Activated T-helper 17 cell treated with anti-CD3 and anti-CD28 coated beads, Interleukin-2, amount 50 U/mL, for 72 hours (primary cell): ENCODE measurements around the gene SKAP2. TPM values are rescaled to one million over a fixed set of nuclear protein-coding genes. Genes with fewer than 3 reads are reported as not detected.

Experiments used
- ATAC-seq: fragments of 150-1000 bp; cut with Tn5 transposase; replicated peaks from 2 replicates; pipeline ENCODE4 v1.10.0; 2021; ENCODE audit warnings: mild to moderate bottlenecking, moderate library complexity
- H3K27ac Mint-ChIP-seq: one replicate; pipeline ENCODE4 v1.8.0; 2022; ENCODE audit warnings: mixed read lengths
- H3K27me3 Mint-ChIP-seq: one replicate; pipeline ENCODE4 v1.8.0; 2022; ENCODE audit warnings: mixed read lengths
- H3K36me3 Mint-ChIP-seq: one replicate; pipeline ENCODE4 v1.8.0; 2022; ENCODE audit warnings: low read depth, mild to moderate bottlenecking, mixed read lengths
- H3K4me1 Mint-ChIP-seq: one replicate; pipeline ENCODE4 v1.8.0; 2022; ENCODE audit warnings: mixed read lengths
- H3K4me3 Mint-ChIP-seq: one replicate; pipeline ENCODE4 v1.8.0; 2022; ENCODE audit warnings: mild to moderate bottlenecking, mixed read lengths
- H3K9me3 Mint-ChIP-seq: one replicate; pipeline ENCODE4 v1.8.0; 2022; ENCODE audit warnings: mixed read lengths
- total RNA-seq, 2 donors: library from RNA; stranded (reverse); gene quantifications; one replicate each; pipeline ENCODE4 v1.2.3, GENCODE V29; 2022

The SKAP2 gene
- total RNA-seq, 2 donors from 2014 or later = 11.5 to 14.3 TPM

DNA sequence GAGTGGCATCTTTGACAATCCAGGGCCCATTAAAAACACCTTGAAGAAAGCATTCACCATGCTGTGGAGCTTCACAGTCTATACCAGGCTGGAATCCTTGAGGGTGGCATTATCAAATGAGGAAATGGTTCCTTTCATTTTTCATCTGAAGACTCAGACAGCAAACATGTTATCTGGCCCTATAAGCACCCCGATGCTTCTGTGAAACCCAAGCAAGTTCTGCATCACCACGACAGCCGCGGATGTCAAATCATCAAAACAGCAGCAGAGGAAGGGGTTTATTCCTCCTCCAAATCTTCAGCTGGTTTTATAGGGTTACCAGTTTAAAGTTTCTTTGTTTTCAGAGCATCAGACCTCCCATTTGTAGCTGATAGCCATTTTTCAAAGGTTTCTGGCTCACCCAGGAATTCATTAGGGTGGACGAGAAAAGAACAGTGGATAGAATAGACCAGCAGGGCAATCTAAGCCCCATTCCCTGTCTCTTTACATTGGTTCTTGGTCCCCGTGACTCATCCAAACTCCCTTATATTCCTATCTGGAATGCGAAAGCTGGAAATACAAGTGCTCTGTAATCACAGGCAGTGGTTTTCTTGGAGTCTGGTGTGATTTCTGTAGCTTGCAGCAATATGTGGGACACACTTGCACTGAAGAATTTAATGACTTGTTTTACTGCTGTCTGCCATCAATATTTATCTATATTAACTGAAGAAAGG lies 217.9 kb downstream of the SKAP2 start:
- H3K4me1 Mint-ChIP-seq = no peaks in the 10 kb centered on the region
- peaks cover 11% of the 10 kb centered on the region for H3K27me3 Mint-ChIP-seq
- H3K4me3 Mint-ChIP-seq = no peak overlapping the region
- no peak overlapping the region for H3K27ac Mint-ChIP-seq
- ATAC-seq = no peak
- H3K9me3 Mint-ChIP-seq = no peaks in the 10 kb centered on the region
- H3K36me3 Mint-ChIP-seq = no peaks in the 10 kb centered on the region

DNA sequence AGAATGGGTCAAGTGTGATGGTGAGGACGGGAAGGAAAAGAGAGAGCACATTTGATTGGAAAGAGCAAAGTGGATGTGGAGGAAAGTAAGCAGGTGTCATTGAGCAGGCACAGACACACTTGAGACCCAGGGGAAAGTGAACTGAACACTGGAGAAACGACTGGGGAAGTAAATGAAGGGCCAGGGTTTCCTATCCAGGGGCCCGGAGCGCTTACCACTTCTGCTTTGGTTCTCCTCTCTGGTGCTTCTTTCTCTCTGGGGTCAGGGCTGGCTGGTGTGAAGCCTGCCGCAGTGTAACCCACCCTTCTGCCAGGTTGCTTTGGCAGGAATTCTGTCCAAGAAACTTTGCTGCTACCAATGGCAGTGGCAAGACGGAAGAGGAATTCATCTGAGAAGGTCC lies 219.3 kb downstream of the SKAP2 start:
- Mint-ChIP-seq H3K27me3 (peaks cover 9% of the 10 kb centered on the region), H3K36me3 (no peaks in the 10 kb centered on the region), H3K27ac (no peak overlapping the region), H3K4me1 (no peaks in the 10 kb centered on the region), H3K9me3 (no peaks in the 10 kb centered on the region), H3K4me3 (no peak overlapping the region)
- ATAC-seq = no peak

DNA sequence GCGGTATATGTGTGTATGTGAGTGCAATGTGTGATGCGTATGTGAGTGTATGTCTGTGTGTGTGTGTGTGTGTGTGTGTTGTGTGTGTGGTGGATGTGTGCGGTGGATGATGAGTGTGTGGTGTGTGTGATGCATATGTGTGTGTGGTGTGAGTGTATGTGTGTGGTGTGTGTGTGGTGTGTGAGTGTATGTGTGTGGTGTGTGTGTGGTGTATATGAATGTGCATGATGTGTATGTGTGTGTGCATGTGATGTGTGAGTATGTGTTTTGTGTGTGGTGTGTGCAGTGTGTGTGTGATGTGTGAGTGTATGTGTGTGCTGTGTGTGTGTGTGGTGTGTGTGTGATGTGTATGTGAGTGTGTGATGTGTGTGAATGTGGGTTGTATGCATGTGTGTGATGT lies 222.0 kb downstream of the SKAP2 start:
- H3K27me3 Mint-ChIP-seq = no peaks in the 10 kb centered on the region
- no peak for ATAC-seq
- no peaks in the 10 kb centered on the region for H3K9me3 Mint-ChIP-seq
- H3K4me1 Mint-ChIP-seq = no peaks in the 10 kb centered on the region
- H3K36me3 Mint-ChIP-seq = no peaks in the 10 kb centered on the region
- no peak overlapping the region for H3K4me3 Mint-ChIP-seq
- no peak overlapping the region for H3K27ac Mint-ChIP-seq

DNA sequence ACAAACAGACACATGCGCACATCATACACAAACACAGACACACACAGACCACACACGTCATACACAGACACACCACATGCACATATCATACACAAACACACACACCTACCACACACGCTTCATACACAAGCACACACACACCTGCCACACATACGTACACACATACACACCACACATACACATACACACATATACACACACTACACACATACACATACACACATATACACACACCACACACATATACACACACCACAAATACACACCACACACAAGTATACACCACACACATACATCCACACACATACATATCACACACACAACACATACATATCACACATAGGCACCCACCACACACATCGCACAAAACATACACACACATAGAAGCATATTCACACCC lies 224.7 kb downstream of the SKAP2 start:
- H3K9me3 Mint-ChIP-seq = no peaks in the 10 kb centered on the region

DNA sequence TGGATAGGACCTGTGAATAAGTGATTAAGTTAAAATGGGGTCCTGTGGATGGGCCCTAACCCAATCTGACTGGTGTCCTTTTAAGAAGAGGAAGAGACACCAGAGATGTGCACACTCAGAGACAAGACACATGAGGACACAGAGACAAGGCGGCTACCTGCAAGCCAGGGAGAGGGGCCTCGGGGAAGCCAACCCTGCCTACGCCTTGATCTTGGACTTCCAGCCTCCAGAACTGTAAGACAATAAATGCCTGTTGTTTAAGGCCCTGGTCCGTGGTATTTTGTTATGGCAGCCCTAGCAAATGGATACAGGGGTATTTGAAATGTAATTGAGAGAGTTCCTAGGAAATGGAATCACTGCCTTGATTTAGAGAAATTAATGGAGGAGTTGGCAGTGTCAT lies 225.3 kb downstream of the SKAP2 start:
- H3K27ac Mint-ChIP-seq = no peak overlapping the region
- H3K9me3 Mint-ChIP-seq = no peaks in the 10 kb centered on the region

More for the DNA sequence above, 224.7 kb downstream of the SKAP2 start:
- no peak for ATAC-seq
- no peaks in the 10 kb centered on the region for H3K4me1 Mint-ChIP-seq
- H3K4me3 Mint-ChIP-seq = no peak overlapping the region
- H3K36me3 Mint-ChIP-seq = no peaks in the 10 kb centered on the region
- H3K27me3 Mint-ChIP-seq = peaks cover 5% of the 10 kb centered on the region
- no peak overlapping the region for H3K27ac Mint-ChIP-seq

DNA sequence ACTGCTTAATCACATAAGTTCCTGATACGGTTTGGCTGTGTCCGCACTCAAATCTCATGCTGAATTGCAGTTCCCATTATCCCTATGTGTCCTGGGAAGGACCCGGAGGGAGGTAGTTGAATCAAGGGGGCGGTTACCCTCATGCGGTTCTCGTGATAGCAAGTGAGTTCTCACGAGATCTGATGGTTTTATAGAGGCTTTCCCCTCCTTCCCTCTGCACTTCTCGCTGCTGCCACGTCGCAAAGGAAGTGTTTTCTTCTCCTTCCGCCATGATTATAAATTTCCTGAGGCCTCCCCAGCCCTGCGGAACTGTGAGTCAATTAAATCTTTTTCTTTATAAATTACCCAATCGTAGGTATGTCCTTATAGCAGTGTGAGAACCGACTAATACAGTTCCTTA lies 226.2 kb downstream of the SKAP2 start:
- Mint-ChIP-seq H3K4me1 (no peaks in the 10 kb centered on the region), H3K9me3 (no peaks in the 10 kb centered on the region), H3K27ac (no peak overlapping the region), H3K36me3 (no peaks in the 10 kb centered on the region), H3K4me3 (no peak overlapping the region), H3K27me3 (peaks cover 7% of the 10 kb centered on the region)
- ATAC-seq = no peak

More for the DNA sequence above, 225.3 kb downstream of the SKAP2 start:
- peaks cover 7% of the 10 kb centered on the region for H3K27me3 Mint-ChIP-seq
- no peaks in the 10 kb centered on the region for H3K4me1 Mint-ChIP-seq
- H3K4me3 Mint-ChIP-seq = no peak overlapping the region
- no peak for ATAC-seq
- no peaks in the 10 kb centered on the region for H3K36me3 Mint-ChIP-seq

DNA sequence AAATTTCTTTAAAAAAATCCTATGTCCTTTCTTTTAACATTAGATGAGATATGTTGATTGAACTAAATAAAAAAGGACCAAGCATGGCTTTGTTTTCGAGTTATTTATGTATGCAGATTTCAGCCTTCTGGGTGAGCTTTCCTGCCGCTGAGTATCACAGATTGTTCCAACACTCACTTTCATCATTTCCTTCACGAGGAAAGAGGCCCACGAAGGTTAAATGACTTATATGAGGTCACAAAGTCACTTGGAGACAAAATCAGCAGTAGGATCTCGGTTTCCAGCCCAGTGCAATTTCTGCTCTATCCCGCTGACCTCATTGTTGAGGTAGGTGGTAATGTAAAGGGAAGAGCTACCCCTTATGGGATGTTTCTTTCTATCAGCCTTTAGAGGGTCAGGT lies 226.8 kb downstream of the SKAP2 start:
- H3K27me3 Mint-ChIP-seq = peaks cover 7% of the 10 kb centered on the region
- ATAC-seq = no peak
- no peaks in the 10 kb centered on the region for H3K36me3 Mint-ChIP-seq
- H3K9me3 Mint-ChIP-seq = no peaks in the 10 kb centered on the region
- no peak overlapping the region for H3K27ac Mint-ChIP-seq
- H3K4me1 Mint-ChIP-seq = no peaks in the 10 kb centered on the region
- H3K4me3 Mint-ChIP-seq = no peak overlapping the region

DNA sequence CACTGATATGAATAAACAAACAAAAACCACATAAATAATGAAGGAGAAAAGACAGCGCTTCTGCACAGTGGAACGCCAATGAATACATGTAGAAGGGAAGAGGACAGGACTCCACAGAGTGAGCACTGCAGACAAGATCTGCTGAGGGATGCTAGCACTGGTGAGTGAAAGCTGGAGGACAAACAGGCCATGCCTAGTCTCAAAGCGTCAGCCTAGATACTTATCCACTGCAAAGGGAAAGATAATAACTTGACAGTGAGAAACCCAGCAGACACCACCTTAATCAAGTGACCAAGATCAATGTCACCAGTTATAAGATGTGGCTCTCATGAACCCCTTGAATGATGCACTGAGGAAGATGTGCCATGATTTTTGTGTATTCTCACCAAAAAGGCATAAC lies 227.6 kb downstream of the SKAP2 start:
- H3K27me3 Mint-ChIP-seq = peaks cover 7% of the 10 kb centered on the region
- no peaks in the 10 kb centered on the region for H3K9me3 Mint-ChIP-seq
- no peak overlapping the region for H3K4me3 Mint-ChIP-seq
- no peak for ATAC-seq
- no peak overlapping the region for H3K27ac Mint-ChIP-seq
- H3K36me3 Mint-ChIP-seq = no peaks in the 10 kb centered on the region
- no peaks in the 10 kb centered on the region for H3K4me1 Mint-ChIP-seq

DNA sequence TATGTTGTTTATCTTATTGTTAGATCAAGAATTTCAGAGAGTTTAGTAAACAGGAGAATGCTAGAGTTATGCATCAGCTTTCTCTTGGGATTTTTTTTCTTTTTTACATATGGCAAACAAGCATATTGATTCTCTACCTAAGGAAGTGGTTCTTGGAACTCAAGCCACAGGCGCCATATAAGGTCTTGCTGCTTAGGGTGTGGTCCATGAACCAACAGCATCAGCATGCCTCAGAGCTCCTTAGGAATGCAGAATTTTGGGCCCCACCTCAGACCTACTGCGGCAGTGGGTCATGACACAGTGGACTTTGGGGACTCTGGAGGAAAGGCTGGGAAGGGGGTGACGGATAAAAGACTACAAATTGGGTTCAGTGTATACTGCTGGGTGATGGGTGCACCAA lies 230.8 kb downstream of the SKAP2 start:
- no peaks in the 10 kb centered on the region for H3K4me1 Mint-ChIP-seq
- no peaks in the 10 kb centered on the region for H3K36me3 Mint-ChIP-seq
- ATAC-seq = no peak
- no peak overlapping the region for H3K4me3 Mint-ChIP-seq
- no peaks in the 10 kb centered on the region for H3K9me3 Mint-ChIP-seq
- no peak overlapping the region for H3K27ac Mint-ChIP-seq
- peaks cover 20% of the 10 kb centered on the region for H3K27me3 Mint-ChIP-seq

DNA sequence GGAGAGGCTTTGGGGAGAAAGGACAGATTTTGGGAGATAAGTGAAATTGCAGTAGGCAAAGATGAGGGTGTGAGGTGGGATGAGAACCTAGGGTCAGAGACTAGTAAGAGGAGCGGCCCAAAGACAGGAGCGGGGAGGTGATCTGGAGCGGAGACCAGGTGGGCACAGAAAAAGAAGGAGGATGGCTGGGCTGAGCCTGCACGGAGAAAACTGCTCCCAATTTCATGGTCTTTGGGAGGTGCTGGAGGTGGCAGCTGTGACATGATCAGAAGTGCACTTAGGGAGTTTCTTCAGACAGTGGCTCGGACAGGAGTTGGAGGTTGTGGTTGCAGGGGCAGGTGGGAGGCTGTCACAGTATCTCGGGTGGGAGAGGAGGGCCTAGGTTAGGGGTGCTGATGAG lies 232.8 kb downstream of the SKAP2 start:
- Mint-ChIP-seq H3K27me3 (peaks cover 23% of the 10 kb centered on the region), H3K4me3 (no peak overlapping the region), H3K27ac (no peak overlapping the region), H3K4me1 (no peaks in the 10 kb centered on the region), H3K36me3 (no peaks in the 10 kb centered on the region), H3K9me3 (no peaks in the 10 kb centered on the region)
- no peak for ATAC-seq

DNA sequence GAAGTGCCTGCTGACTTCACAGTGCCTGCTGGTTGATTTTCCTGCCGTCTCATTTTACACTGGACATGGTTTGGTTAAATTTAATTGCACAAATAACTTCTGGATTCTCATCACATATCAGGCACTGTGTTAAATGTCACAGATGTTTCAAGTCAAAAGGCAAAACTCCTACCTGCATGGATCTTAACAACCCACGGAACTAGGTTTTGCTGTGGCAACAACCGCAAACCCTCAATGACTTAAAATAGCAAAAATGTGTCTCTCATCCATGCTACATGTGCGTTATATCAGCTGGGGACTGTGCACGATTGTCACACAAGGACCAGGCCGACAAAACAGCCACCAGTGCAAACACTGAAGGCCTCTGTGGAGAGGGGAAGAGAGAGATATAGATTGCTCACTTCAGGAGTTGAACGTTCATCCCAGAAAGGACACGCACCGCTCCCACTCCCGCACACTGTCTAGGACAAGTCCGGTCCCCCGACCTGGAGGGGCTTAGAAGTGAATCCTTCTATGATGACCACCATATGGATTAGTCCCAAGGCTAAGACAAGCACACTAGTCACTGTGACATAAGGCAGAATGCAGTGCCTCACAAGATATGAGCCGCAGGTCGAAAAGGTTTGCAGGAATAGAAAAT lies 233.3 kb downstream of the SKAP2 start:
- Mint-ChIP-seq H3K4me3 (no peak overlapping the region), H3K27ac (no peak overlapping the region), H3K9me3 (no peaks in the 10 kb centered on the region), H3K4me1 (no peaks in the 10 kb centered on the region), H3K27me3 (peaks cover 21% of the 10 kb centered on the region), H3K36me3 (no peaks in the 10 kb centered on the region)
- ATAC-seq = no peak

DNA sequence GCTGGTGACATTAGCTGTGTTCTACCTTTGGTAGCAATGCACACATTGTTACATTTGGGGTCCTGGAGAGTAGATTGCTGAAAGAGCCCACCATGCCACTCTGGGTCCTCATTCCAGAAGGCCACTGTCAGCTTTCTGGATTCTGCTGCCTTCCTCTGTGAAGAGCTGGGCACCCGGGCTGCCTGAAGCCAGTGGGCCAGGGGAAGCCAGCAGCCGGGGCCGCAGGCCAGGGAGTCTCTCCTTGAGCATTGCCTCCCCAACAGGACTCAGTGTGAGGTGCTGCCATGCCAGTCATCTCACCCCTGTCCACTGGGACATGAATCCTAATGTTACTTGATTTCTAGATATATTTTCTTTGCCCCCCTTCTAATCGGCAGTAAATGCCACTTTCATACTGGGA lies 234.0 kb downstream of the SKAP2 start:
- ATAC-seq = no peak

DNA sequence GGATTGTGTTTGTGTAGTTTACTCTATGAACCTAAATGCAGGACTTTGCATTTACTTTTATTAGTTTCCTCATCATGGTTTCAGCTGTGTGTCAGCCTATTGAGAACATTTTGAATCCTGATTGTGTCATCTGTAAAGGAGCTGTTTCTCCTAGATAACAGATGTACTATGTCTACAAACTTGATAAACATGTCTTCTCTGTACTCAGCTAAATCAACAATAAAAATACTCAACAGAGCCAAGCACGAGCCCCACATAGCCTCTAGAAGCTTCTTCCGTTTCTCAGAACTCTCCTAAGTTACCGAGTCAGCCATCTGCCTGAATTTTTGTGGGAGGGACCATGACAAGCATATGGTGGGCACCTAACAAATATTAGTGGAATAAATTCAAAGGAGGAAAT lies 234.7 kb downstream of the SKAP2 start:
- Mint-ChIP-seq H3K4me1 (no peaks in the 10 kb centered on the region), H3K36me3 (no peaks in the 10 kb centered on the region), H3K4me3 (no peak overlapping the region), H3K27ac (no peak overlapping the region), H3K9me3 (no peaks in the 10 kb centered on the region), H3K27me3 (peaks cover 18% of the 10 kb centered on the region)
- ATAC-seq = no peak

More for the DNA sequence above, 234.0 kb downstream of the SKAP2 start:
- Mint-ChIP-seq H3K27ac (no peak overlapping the region), H3K36me3 (no peaks in the 10 kb centered on the region), H3K4me3 (no peak overlapping the region), H3K4me1 (no peaks in the 10 kb centered on the region), H3K9me3 (no peaks in the 10 kb centered on the region), H3K27me3 (peaks cover 20% of the 10 kb centered on the region)

DNA sequence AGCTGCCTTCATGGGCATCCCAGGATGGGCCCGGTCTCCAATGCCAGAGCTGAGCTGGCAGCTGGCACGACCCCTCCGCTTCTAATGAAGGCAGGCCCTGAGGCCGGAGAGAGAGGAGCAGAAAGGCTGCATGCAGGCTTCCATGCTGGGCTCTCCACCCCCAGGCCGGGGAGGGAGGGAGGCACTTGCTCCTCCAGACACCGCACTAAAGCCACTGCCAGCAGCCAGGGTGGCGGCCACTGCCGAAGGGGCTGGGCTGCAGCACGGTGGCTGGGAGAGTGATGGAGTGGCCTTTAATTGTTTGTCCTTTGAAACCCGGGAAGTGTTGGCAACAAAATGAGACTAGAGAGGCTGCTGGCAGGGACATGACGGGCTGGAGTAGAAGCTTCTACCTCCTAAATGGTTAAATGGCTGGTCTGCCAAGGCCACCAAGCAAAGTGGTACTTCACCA lies 236.5 kb downstream of the SKAP2 start:
- no peaks in the 10 kb centered on the region for H3K36me3 Mint-ChIP-seq
- ATAC-seq = no peak
- H3K4me1 Mint-ChIP-seq = no peaks in the 10 kb centered on the region
- H3K9me3 Mint-ChIP-seq = no peaks in the 10 kb centered on the region
- no peak overlapping the region for H3K4me3 Mint-ChIP-seq
- peaks cover 16% of the 10 kb centered on the region for H3K27me3 Mint-ChIP-seq
- no peak overlapping the region for H3K27ac Mint-ChIP-seq

DNA sequence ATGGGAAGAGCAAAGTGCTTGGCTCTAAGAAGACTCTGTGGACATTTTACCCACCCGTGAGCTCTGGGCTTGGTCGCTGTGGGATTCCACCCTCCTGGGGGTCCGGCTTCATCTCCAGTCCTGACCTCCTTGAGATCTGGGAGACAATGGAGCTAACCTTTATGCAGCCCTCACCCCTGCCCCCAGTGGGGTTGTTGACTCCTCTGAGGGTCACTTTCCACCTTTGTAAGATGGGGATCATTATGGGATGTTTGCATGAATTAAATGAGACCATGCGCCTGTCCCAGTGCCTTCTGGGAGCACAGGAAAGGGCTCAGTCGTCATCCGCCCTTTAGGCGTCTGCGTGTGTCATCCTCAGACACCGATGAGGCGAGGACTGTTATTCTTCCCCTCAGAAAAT lies 237.2 kb downstream of the SKAP2 start:
- H3K27ac Mint-ChIP-seq = no peak overlapping the region
- H3K27me3 Mint-ChIP-seq = peaks cover 16% of the 10 kb centered on the region
- ATAC-seq = no peak
- H3K9me3 Mint-ChIP-seq = no peaks in the 10 kb centered on the region
- H3K36me3 Mint-ChIP-seq = no peaks in the 10 kb centered on the region
- no peak overlapping the region for H3K4me3 Mint-ChIP-seq
- no peaks in the 10 kb centered on the region for H3K4me1 Mint-ChIP-seq
